Fibroblast of lung (primary cell): Measurements from ENCODE around the gene RNU1-2.

Experiments used
- EZH2 ChIP-seq: IDR thresholded peaks from 2 replicates; pipeline ENCODE4 v1.5.1; 2012; ENCODE audit warnings: low read length, control low read depth, mild to moderate bottlenecking; ENCODE audit errors: missing control alignments
- TF ChIP-seq, protein P1 (sequence below), 2 donors: IDR thresholded peaks in 1 of 2; conservative IDR thresholded peaks in 1 of 2; 1 replicate in 1 of 2; 2 replicates in 1 of 2; pipeline ENCODE4 v1.5.1; 2011 to 2012; ENCODE audit warnings: low read length in 2 of 2, control low read depth in 1 of 2, inconsistent platforms in 1 of 2, low read depth in 1 of 2, mild to moderate bottlenecking in 1 of 2

- TF ChIP-seq, protein P1, sequence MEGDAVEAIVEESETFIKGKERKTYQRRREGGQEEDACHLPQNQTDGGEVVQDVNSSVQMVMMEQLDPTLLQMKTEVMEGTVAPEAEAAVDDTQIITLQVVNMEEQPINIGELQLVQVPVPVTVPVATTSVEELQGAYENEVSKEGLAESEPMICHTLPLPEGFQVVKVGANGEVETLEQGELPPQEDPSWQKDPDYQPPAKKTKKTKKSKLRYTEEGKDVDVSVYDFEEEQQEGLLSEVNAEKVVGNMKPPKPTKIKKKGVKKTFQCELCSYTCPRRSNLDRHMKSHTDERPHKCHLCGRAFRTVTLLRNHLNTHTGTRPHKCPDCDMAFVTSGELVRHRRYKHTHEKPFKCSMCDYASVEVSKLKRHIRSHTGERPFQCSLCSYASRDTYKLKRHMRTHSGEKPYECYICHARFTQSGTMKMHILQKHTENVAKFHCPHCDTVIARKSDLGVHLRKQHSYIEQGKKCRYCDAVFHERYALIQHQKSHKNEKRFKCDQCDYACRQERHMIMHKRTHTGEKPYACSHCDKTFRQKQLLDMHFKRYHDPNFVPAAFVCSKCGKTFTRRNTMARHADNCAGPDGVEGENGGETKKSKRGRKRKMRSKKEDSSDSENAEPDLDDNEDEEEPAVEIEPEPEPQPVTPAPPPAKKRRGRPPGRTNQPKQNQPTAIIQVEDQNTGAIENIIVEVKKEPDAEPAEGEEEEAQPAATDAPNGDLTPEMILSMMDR (conservative IDR thresholded peaks at IDR 0.05 in 1 of 2, IDR thresholded peaks at IDR 0.05 in 1 of 2; ENCODE audit: low read depth in 1 of 2, low read length in 2 of 2) = no peak
- TF ChIP-seq EZH2 = no peak
These were observed 9.5 kb downstream of the RNU1-2 start for GRCh38 chr1:16905110-16905867.
